Progenitor cell of endocrine pancreas (in vitro differentiated cells): ENCODE results near the gene UBXN1. TPM values are rescaled to one million over a fixed set of nuclear protein-coding genes. Genes with fewer than 3 reads are reported as not detected.

Source experiments
- DNase-seq: peaks from one replicate; pipeline ENCODE4 v3.0.0; 2021; ENCODE audit warnings: low spot score; ENCODE audit not compliant: unreplicated experiment
- H3K27ac Mint-ChIP-seq: 2 replicates; pipeline ENCODE4 v1.8.0; 2021; ENCODE audit warnings: mild to moderate bottlenecking, moderate library complexity, mixed read lengths
- H3K27me3 Mint-ChIP-seq: 2 replicates; pipeline ENCODE4 v1.8.0; 2021; ENCODE audit warnings: mixed read lengths
- H3K36me3 Mint-ChIP-seq: 2 replicates; pipeline ENCODE4 v1.8.0; 2022; ENCODE audit warnings: mixed read lengths; ENCODE audit not compliant: insufficient read depth
- H3K4me1 Mint-ChIP-seq: 2 replicates; pipeline ENCODE4 v1.8.0; 2021; ENCODE audit warnings: low read depth, mixed read lengths
- H3K4me3 Mint-ChIP-seq: 2 replicates; pipeline ENCODE4 v1.8.0; 2021; ENCODE audit warnings: low read depth, mild to moderate bottlenecking, moderate library complexity, mixed read lengths
- H3K9me3 Mint-ChIP-seq: 2 replicates; pipeline ENCODE4 v1.8.0; 2021; ENCODE audit warnings: low read depth, mixed read lengths
- total RNA-seq: library from RNA; stranded (reverse); gene quantifications from 2 replicates; pipeline ENCODE4 v1.2.1, GENCODE V29; 2021
- TF ChIP-seq, protein P1 (sequence below): fragments of 200-600 bp; sonication (generic); IDR thresholded peaks from one replicate; pipeline ENCODE4 v1.5.0; 2021; ENCODE audit warnings: antibody characterized with exemption, mild to moderate bottlenecking; ENCODE audit not compliant: unreplicated experiment

The UBXN1 gene
- total RNA-seq, 1 donor from 2014 or later = 102 TPM

- peaks cover 17% of the 10 kb centered on the region for H3K4me1 Mint-ChIP-seq
- H3K27ac Mint-ChIP-seq = no peak overlapping the region
- peaks cover 2% of the 10 kb centered on the region for H3K36me3 Mint-ChIP-seq
- DNase-seq = no peak
- H3K9me3 Mint-ChIP-seq = no peaks in the 10 kb centered on the region
- no peak overlapping the region for H3K4me3 Mint-ChIP-seq
- no peaks in the 10 kb centered on the region for H3K27me3 Mint-ChIP-seq
- TF ChIP-seq, protein P1, sequence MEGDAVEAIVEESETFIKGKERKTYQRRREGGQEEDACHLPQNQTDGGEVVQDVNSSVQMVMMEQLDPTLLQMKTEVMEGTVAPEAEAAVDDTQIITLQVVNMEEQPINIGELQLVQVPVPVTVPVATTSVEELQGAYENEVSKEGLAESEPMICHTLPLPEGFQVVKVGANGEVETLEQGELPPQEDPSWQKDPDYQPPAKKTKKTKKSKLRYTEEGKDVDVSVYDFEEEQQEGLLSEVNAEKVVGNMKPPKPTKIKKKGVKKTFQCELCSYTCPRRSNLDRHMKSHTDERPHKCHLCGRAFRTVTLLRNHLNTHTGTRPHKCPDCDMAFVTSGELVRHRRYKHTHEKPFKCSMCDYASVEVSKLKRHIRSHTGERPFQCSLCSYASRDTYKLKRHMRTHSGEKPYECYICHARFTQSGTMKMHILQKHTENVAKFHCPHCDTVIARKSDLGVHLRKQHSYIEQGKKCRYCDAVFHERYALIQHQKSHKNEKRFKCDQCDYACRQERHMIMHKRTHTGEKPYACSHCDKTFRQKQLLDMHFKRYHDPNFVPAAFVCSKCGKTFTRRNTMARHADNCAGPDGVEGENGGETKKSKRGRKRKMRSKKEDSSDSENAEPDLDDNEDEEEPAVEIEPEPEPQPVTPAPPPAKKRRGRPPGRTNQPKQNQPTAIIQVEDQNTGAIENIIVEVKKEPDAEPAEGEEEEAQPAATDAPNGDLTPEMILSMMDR = no peak
These were observed 29.4 kb downstream of the UBXN1 start for GRCh38 chr11:62649486-62649885.

DNA sequence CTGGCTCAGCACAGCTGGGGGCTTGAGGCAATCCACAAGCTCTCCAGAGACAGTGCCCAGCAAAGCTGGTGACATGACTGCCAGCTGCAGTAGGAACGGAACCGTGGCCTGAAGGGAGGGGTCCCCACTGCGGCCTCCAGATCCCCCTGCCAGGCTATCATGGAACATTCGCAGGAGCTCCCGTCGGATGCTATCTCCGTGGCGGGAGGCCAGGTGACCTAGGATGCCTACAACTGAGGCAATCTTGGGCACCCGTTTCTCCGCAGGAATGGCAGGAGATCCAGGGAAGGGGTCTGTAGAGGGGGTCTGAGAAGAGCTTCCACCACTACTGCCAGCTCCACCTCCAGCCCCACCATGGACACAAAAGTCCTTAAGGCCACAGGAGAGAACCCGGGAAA, 29.9 kb downstream of the UBXN1 start:
- Mint-ChIP-seq H3K27me3 (no peaks in the 10 kb centered on the region), H3K4me1 (peaks cover 17% of the 10 kb centered on the region), H3K4me3 (no peak overlapping the region), H3K9me3 (no peaks in the 10 kb centered on the region), H3K36me3 (peaks cover 2% of the 10 kb centered on the region), H3K27ac (no peak overlapping the region)
- TF ChIP-seq, protein P1 = no peak
- no peak for DNase-seq

DNA sequence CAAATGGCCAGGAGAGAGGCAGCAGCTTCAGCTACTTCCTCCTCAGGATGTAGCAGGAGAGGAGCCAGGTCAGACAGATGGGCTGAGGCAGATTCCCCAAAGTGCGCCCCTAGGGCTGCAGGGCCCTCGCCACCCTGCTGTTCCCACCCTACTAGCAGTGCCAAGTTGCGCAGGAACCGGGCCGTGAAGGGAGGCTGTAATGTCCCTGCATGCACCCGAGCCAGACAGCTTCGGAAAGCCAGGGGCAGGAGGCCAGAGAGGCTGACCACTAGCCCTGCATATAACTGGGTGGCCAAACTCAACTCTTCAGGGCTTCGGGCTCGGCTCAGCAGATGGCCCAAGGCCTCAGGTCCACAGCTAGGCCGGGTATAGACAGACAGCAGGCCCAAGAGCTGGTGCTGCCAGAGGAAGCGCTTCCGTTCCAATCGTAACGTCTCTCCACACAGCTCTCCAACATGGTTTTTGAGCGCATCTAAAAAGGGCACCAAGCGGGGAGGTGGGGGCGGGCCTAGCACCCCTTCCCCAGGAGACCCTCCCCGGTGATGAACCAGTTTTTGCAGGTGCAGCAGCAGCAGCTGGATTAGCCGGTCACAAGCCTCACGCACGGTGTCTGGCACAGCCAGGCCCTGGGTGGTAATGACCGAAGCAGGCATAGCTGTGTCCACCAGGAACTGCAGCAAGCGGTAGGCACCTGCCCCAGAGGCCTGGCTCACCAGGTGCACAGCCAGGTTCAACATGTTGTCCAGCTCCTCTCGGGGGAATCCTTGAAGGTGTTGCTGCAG, 30.5 kb downstream of the UBXN1 start:
- TF ChIP-seq, protein P1 = no peak
- Mint-ChIP-seq H3K4me3 (no peak overlapping the region), H3K4me1 (peaks cover 15% of the 10 kb centered on the region), H3K27me3 (no peaks in the 10 kb centered on the region), H3K27ac (no peak overlapping the region), H3K9me3 (no peaks in the 10 kb centered on the region), H3K36me3 (peaks cover 2% of the 10 kb centered on the region)
- DNase-seq = no peak

DNA sequence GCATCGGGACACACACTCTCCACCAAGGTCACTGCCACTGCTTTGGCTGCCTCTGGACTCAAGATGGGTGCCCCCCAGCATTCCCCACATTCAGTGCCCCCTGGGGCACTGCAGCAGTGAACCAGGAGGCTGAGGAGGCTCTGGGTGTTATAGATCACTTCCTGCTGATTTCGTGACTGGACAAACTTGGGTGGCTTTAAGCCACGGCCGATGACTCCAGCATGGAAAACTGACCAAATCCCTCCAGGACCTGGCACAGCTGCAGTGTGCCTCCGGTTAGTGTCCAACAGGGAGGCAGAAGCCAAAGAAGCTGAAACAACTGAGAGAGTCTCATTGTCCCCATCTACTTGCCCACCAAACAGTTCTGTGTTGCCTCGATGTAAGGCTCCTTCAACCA, 31.3 kb downstream of the UBXN1 start:
- H3K36me3 Mint-ChIP-seq = peaks cover 2% of the 10 kb centered on the region
- TF ChIP-seq, protein P1 = no peak
- H3K4me1 Mint-ChIP-seq = peaks cover 14% of the 10 kb centered on the region
- no peaks in the 10 kb centered on the region for H3K27me3 Mint-ChIP-seq
- H3K27ac Mint-ChIP-seq = no peak overlapping the region
- H3K9me3 Mint-ChIP-seq = no peaks in the 10 kb centered on the region
- H3K4me3 Mint-ChIP-seq = no peak overlapping the region
- DNase-seq = no peak

GRCh38 chr11:62646825-62647608, 31.9 kb downstream of the UBXN1 start:
- Mint-ChIP-seq H3K27ac (peak overlapping the region; percentile 98), H3K4me1 (peaks cover 10% of the 10 kb centered on the region), H3K9me3 (no peaks in the 10 kb centered on the region), H3K36me3 (peaks cover 2% of the 10 kb centered on the region), H3K27me3 (no peaks in the 10 kb centered on the region), H3K4me3 (peak overlapping the region; percentile 98)
- no peak for DNase-seq
- TF ChIP-seq, protein P1 = no peak
